ENCODE measurements around the gene RUNDC3A.

GRCh38 chr17:44258811-44259351, 49.5 kb upstream of the RUNDC3A start:
- TF ChIP-seq CTCF (IDR thresholded peaks at IDR 0.05; ENCODE audit: low read depth, low read length): no peak
- TF ChIP-seq POLR2A (IDR thresholded peaks at IDR 0.05; ENCODE audit: extremely low read depth, insufficient read length): no peak
- TF ChIP-seq MAX (IDR thresholded peaks at IDR 0.05; ENCODE audit: low read depth, low read length): no peak
- TF ChIP-seq MYC (IDR thresholded peaks at IDR 0.05; ENCODE audit: low read depth, low read length): no peak
